Left lobe of liver (tissue), 2 donors: ENCODE measurements around the gene TRIP6. TPM values are rescaled to one million over a fixed set of nuclear protein-coding genes. Genes with fewer than 3 reads are reported as not detected.
"Not testable (repeated sequence)": the region's sequence is repeated elsewhere in the genome, so short reads cannot be mapped to it uniquely, and the experiment has no call there.

Experiments used
- ATAC-seq: fragments of 200-7000 bp; cut with Tn5 transposase; one replicate; pipeline ENCODE4 v1.9.1; 2020; ENCODE audit warnings: mild to moderate bottlenecking, moderate library complexity
- DNase-seq: peaks from one replicate; pipeline ENCODE4 v3.0.0-alpha.2; 2020; ENCODE audit warnings: low spot score
- total RNA-seq: library from RNA; stranded (reverse); gene quantifications from one replicate; pipeline ENCODE4 v1.2.1, GENCODE V29; 2021
- donor health status: DM: no; HTN: no; CAD: no; lungs with moderate emphysema.
- donor health status: DM: no; HTN: yes; CAD: no.

TRIP6 gene
- total RNA-seq, 1 donor from 2014 or later = 24.6 TPM

DNA sequence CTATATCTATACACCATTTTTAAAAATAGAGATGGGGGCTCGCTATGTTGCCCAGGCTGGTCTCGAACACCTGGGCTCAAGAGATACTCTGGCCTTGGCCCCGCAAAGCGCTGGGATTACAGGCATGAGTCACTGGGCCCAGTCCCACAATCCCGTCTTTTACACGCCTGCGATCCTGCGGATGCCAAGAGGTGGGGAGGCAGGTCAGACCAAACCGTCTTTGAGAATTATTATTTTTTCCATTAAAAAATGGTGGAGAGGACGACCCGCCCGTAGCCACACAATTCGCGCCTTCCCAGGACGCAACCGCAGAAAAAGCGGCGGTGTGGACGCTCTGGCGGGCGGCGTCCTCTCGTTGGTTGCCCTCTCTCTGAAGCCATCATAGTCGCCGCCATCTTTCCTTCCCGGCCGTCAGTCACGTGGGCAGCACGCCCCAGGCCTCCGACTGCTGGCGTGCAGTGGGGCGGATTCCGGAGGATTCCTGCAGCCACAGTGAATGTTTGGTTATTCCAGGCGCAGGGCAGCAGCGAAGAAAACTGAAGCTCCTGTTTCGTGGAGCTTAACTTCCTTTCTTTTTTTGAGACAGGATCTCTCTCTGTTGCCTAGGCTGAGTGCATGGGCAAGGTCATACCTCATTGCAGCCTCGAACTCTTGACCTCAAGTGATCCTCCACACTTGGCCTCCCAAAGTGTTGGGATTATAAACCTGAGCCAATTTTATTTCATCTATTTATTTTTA lies 29.9 kb upstream of the TRIP6 start:
- ATAC-seq = peak; percentile 78
- DNase-seq = peak; percentile 88

DNA sequence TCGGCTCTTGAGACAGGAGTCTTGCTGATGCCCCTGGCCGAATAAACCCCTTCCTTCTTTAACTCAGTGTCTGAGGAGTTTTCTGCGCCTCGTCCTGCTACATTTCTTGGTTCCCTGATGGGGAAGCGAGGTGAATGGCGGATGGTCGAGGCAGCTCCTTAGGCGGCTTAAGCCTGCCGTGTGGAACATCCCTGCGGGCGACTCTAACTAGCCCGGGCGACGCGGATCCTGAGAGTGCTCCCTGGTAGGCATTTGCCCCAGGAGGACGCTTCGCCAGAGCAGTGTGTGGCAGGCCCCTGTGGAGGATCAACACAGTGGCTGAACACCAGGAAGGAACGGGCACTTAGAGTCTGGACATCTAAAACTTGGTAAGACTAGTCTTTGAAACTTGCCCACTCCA lies 27.8 kb upstream of the TRIP6 start:
- no peak for ATAC-seq
- DNase-seq = no peak

DNA sequence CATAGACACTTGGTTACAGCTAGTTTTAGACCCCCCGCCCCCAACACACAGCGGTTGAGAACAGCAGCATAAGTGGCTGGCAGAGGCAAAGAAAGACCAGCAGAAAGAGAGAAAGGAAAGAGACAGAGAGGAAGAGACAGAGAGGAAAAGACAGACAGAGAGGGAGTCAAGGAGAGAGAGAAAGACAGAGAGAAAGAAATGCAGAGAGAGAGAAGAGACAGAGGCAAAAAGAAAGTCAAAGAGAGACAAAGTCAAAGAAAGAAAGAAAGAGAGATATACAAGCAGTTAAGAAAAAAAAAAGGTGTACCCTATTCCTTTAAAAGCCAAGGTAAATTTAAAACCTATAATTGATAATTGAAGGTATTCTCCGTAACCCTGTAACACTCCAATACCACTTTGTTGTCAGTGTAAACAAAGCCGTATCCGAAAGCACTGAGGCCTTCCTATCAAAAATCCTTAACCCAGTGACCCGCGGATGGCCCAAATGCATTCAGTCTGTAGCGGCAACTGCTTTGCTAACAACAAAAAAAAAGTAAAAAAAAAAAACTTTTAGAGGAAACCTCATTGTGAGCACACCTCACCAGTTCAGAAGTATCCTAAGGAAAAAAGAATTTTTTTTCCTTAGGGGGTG lies 26.6 kb upstream of the TRIP6 start:
- ATAC-seq (no peak), DNase-seq (no peak)

DNA sequence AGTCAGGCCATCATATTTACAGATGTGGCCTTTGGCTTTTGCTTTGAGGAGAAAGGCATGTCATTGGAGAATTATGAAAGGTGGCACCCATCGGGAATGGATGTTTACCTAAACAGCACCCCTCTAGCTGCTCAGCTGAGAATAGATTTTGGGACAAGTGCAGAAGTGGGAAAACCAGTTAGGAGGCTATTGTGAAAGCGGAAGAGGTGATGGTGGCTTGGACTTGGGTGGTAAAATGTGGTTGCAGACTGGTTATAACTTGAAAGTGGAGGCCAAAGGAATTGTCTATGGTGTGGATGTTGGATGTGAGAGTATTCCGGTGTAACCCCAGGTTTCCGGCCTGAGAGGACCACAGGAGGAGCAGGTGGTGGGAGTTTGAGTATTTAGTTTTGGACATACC lies 19.8 kb upstream of the TRIP6 start:
- ATAC-seq = no peak
- no peak for DNase-seq

DNA sequence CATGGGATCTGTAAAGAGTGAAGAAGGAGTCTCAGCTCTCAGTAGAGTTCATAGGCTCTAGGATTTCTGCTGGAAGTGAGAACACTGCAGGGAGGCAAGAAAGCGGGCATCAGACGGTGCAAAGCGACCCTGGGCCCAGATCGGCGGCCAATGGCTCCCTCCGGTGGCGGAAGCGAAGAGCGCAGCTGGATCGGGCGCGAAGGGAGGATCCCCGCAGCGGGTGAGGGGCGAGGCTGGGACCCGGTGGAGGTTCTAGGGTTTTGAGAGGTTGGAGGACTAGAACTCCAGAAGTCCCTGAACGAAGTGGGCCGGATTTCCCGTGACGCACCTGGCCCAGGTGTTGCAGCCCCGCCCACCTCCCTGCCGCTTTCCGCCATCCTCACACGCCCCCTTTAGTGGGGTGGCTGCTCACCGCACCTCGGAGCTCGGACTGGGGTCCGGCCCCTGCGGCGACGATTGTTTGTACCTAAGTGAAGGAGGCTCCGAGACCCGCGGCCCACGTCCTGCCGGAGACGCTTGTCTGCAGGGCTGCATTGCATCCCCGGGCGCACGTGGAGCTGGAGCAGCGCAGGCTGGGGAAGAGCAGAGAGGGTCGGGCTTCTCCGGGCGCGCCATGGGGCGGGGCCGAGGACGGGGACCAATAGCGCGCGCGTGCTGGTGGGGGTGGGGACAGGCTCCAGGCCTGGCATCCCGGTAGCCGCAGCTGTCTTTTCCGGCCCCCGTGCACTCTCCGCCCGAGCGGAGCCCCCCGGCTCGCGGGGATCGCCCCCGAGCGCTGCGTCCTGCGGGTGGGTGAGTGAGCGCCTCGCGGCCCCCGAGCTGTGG lies 14.9 kb upstream of the TRIP6 start, which contains the start of gene SLC12A9:
Gene SLC12A9 (plus strand): TSS at position 666 of the 825 bp plus-strand sequence. CDS start 1,485 bp downstream, outside the sequence.
- ATAC-seq (peak; percentile 98), DNase-seq (peak; percentile 89)

DNA sequence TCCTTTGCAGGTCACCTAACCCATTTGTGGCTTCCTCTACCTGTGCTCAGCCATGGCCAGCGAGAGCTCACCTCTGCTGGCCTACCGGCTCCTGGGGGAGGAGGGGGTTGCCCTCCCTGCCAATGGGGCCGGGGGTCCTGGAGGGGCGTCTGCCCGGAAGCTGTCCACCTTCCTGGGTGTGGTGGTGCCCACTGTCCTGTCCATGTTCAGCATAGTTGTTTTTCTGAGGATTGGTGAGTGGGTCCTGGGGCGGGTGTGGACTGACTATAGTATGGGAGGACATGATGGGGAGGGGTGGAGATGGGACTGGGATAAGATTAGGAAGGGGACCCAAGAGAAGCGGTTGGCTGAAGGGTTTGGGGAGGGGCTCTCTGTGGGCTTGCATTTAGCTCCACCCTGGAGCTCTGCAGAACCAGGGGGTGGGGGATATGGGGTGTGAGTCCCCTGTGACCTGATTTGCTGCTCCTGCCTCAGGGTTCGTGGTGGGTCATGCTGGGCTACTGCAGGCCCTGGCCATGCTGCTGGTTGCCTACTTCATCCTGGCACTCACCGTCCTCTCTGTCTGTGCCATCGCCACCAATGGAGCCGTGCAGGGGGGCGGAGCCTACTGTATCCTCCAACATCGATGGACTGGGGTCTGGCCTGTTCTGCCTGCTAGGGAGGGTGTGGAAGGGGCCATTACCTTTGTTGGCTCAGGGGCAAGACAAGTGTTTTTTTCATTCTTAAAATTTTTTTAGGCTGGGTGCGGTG lies 12.9 kb upstream of the TRIP6 start:
- DNase-seq = no peak
- no peak for ATAC-seq

DNA sequence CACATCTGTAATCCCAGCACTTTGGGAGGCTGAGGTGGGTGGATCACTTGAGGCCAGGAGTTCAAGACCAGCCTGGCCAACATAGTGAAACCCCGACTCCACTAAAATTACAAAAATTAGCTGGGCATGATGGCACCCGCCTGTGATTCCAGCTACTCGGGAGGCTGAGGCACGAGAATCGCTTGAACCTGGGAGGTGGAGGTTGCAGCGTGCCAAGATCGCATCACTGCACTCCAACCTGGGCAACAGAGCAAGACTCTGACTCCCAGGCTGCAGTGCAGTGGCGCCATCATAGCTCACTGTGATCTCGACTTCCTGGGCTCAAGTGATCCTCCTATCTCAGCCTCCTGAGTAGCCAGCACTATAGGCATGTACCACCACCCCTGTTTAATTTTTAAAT lies 12.3 kb upstream of the TRIP6 start:
- not testable (repeated sequence) for DNase-seq, ATAC-seq

DNA sequence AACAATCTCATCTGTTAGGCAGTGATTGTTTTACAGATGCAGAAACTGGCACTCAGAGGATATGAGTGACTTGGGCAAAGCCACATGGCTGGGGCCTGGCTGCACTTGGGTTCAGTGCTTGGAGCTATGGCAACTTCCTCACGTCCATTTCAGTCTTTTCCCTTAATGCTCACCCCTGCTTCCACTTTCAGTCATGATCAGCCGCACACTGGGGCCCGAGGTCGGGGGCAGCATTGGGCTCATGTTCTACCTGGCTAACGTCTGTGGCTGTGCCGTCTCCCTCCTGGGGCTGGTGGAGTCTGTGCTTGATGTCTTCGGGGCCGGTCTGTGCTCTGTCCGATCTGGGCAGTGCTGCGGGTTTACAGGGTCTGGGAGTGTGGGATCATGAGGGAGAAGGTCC lies 11.7 kb upstream of the TRIP6 start:
- no peak for ATAC-seq
- no peak for DNase-seq

DNA sequence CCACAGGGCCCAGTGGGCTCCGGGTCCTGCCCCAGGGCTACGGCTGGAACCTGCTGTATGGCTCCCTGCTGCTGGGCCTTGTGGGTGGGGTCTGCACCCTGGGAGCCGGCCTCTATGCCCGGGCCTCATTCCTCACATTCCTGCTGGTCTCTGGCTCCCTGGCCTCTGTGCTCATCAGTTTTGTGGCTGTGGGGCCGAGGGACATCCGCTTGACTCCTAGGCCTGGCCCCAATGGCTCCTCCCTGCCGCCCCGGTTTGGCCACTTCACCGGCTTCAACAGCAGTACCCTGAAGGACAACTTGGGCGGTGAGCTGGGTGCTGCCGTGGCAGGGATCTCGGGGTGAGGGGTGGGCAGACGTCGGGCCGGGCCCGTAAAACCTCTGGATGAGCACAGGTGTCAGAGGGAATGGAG lies 10.3 kb upstream of the TRIP6 start:
- DNase-seq (no peak), ATAC-seq (no peak)

DNA sequence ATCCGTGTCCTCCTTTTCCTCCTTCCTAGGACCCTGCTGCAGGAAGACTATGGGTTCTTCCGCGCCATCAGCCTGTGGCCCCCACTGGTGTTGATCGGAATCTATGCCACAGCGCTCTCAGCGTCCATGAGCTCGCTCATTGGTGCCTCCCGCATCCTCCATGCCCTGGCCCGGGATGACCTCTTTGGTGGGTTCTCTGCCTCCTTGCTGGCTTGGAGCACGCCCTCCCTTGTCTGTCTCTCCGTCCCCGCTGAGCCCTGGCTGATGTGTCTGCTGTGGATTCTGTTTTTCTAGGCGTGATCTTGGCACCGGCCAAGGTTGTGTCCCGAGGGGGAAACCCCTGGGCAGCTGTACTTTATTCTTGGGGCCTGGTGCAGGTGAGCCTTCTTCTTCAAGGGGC lies 7.3 kb upstream of the TRIP6 start:
- no peak for ATAC-seq
- no peak for DNase-seq

DNA sequence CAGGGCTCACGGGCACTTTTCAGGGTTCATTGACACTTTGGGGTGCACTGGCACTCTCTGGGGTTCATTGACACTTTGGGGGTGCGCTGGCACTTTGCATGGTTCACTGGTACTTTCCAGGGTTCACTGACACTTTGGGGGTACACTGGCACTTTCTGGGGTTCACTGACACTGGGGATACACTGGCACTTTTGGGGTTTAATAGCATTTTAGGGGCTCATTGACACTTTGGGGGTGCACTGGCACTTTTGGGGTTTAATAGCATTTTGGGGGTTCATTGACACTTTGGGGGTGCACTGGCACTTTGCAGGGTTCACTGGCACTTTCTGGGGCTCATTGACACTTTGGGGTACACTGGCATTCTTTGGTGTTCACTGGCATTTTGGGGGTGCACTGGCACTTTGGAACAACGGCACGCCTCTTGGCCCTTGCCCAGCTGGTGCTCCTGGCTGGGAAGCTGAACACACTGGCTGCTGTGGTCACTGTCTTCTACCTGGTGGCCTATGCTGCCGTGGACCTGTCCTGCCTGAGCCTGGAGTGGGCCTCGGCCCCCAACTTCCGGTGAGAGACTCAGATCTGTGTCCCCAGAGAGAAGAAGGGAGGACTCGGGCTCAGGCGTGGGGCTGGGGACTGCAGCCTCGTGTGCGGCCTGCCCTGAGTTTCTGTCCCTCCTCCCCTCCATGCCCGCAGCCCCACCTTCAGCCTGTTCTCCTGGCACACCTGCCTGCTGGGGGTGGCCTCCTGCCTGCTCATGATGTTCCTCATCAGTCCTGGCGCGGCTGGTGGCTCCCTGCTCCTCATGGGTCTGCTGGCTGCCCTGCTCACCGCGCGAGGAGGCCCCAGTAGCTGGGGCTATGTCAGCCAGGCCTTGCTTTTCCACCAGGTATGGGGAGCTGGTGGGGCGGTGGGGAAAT lies 6.2 kb upstream of the TRIP6 start:
- no peak for DNase-seq

DNA sequence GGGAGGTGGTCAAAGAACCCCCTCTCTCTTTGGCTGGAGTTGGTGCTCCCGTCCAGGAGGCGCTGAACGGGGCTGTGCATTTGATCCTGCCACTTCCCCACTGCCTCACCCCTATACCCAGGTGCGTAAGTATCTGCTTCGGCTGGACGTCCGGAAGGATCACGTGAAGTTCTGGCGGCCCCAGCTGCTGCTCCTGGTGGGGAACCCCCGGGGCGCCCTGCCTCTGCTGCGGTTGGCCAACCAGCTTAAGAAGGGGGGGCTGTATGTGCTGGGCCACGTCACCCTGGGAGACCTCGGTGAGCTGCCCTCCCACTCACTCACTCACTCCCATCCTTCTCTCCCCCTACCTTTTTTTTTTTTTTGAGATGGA lies 5.6 kb upstream of the TRIP6 start:
- DNase-seq = no peak
- ATAC-seq = no peak

More for the DNA sequence above, 6.2 kb upstream of the TRIP6 start:
- no peak for ATAC-seq

DNA sequence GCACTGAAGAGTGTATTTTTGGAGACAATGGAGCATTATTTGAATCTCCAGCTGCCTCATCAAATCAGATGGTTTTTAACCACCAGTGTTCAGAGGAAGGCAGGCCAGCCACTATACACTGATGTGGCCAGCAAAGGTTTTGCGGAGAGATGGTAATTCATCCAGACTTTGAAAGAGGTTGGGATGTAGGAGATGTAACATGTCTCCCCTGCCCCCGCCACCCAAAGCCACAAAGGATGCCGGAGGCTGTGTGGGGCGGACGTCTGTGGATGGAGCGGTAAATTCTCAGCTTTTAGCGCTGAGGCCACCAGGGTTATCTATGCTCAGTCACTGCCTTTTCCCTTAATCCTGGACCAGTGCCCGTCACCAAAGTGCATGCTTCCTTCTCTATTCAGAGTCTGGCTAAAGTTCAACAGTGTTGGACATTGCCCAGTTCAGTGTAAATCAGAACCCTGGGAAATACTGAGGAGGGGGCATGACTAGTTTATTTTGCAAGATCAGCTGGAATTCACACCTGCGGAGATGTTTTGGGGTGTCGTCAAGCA lies 3.7 kb upstream of the TRIP6 start:
- ATAC-seq (peak; percentile 69), DNase-seq (peak; percentile 86)

DNA sequence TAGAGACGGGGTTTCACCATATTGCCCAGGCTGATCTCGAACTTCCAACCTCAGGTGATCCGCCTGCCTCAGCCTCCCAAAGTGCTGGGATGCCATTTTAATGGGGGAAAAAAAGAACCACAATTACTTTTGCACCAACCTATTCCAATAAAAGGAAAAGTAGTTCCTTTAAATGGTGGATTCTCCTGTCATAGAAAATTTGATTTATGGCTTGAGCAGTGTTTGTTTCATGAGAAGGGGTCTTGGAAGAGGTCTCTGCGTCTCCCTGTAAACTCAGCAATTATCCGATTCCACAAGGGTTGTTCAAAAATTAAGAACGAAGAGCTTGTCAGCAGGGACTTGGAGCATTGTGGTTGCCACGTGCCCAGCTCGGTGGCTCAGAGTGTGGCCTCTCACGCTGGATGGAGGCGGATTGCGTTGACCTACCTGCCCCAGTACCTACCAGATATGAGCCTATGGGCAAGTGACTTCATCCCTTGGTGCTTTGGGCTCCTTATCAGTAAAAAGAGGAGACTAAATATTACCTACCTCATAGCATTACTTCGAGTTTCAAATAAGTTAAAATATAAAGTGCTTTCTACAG lies 2.8 kb upstream of the TRIP6 start:
- no peak for DNase-seq
- ATAC-seq = no peak

DNA sequence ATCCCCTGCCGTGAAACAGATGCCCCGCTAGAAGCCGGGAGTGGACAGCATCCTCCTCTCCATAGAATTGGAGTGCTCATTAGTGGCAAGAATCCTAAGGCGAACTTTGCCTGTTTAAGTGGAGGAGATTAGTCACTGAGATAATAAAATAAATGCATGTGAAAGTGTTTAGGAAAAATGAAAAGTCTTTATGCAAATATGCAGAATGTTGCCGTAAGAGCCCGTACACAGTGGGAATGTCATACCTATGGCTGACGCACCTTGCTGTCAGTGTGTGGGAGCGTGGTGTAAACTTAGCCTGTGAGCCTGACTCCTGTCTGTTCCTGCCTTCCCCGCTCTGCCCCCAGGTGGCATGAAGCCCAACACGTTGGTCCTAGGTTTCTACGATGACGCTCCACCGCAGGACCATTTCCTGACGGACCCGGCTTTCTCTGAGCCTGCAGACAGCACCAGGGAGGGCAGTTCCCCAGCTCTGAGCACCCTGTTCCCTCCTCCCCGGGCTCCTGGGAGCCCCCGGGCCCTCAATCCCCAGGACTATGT lies 1.7 kb upstream of the TRIP6 start:
- ATAC-seq (no peak), DNase-seq (no peak)

DNA sequence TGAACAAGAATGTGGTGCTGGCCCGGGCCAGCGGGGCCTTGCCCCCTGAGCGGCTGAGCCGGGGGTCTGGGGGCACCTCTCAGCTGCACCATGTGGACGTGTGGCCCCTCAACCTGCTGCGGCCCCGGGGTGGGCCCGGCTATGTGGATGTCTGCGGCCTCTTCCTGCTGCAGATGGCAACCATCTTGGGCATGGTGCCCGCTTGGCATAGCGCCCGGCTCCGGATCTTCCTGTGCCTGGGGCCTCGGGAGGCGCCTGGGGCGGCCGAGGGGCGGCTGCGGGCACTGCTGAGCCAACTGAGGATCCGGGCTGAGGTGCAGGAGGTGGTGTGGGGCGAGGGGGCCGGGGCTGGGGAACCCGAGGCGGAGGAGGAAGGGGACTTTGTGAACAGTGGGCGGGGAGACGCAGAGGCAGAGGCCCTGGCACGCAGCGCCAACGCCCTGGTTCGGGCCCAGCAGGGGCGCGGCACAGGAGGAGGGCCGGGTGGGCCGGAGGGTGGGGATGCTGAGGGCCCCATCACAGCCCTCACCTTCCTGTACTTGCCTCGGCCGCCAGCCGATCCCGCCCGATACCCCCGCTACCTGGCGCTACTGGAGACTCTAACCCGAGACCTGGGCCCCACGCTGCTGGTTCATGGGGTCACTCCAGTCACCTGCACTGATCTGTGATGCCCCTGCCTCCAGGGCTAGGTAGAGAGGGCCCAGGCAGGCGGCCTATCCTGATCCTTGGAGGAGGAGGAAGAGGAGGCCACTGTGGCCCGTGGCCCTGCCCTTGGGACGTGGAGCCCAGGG lies 1.1 kb upstream of the TRIP6 start:
- ATAC-seq (no peak), DNase-seq (peak; percentile 78)

DNA sequence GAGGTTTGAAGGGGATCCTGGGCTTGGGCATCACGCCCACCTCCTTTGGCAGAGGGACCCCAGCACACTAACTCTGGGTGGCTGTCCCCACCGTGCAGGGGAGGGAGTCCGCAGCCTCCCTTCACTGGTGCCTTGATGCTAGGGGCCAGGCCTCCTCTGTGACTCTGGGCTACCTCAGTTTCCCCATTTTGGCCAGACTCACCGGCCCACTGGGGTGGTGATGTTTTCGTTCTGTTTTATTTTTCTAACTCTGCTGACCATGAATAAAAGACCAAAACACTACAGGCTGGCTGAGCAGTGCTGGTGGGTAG lies 503 bp upstream of the TRIP6 start:
- no peak for ATAC-seq
- DNase-seq = no peak

DNA sequence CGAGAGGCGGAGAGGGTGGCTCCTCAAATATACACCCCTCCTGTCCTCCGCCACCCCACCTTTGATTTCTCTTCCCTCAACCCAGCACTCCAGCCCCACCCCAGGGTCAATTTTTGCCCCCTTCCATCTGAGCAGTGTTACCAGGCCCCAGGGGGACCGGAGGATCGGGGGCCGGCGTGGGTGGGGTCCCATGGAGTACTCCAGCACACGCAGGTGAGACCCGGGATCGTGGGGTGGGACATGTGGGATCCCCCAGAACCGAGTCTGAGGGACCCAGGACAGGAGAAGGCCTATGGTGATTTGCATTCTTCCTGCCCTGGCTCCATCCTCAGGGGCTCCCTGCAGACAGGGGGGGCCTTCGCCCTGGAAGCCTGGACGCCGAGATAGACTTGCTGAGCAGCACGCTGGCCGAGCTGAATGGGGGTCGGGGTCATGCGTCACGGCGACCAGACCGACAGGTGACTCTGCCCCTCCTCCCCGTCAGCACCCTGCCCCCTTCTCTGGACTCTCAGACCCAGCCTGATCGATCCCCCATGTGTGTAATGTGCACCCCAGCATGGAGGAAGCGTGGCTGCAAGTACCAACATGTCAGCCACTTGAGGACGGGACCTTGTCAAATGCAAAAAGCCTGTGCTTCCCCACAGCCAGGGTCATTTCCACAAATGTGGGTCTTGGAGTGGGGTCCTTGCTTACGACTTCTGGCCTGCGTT lies 744 bp downstream of the TRIP6 start:
- ATAC-seq (peak; percentile 62), DNase-seq (peak; percentile 72)
